ENCODE measurements around the gene ETV3.

Gene ETV3

DNA sequence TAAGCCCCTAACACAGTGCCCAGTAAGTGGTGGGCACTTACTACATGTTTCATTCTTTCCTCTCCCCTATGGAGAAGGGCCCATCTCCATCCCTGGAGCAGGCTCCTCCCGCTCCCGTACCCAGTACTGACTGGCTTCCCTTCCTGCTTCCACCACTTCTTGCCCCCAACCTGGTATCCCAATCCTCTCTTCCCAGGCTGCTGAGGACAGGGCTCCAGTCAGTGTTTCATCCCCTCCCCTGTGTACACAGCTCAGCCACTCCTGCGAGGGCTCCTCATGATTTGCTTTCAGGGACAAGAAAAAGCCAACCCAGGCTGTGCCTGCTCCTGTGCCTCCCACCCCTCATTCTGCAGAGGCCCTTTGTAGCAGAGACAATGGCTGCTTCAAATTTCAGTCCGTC, 20.8 kb upstream of the ETV3 start:
- DNase-seq = no peak

DNA sequence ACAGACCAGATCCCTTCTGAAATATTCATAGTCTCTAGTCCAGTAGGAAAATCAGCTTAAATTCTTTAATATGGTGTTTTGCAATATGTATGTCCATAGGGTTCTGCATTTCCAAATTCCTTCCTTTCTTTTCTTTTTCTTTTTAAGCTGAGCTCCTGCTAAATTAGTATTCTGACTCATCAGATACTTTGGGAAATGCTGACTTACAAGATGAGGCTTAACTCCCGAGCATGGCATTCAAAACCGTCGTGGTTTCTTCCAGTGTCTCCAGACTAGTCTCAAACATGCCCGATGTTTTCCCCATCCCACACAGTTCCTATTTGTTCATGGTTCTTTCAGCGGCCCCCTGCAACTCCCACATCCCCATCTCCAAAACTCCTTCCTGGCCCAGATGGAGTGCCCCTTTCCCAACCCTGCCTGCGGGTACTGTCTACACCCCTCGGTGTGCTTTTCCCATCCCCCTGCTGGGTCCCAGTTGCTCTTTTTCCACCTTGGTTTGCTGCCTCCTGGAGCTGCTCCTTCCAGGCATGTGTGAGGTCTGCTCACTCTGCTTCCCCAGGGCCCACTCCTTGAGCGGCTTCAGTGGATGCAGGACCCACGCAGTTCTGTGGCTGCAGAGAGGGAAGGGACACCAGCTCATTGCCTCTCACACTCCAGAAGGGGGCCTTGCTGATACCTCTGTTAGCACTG, 19.5 kb upstream of the ETV3 start:
- no peak for DNase-seq

DNA sequence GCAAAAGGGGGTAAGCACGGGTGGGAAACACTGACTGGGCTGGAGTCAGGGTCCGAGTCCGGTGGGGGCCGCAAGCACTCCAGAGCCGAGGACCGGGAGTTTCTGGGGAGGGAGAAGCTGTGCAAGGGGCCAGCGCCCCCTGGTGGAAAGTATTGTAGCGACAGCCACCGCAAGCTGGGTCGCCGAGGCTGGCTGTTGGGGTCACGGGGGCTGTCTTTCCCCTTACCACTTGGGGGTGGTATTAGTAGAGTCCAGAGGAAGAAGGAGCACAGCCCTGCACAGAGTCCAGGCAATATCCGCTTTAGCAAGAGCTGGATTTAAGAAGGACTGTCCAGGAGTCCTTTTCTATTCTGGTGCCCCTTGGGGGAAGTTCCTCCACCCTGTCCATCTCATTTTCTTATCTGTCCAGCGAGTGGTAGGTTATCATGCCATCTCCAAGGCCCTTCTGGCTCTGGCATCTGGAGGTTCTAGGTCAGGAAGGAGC, 17.9 kb upstream of the ETV3 start:
- peak; percentile 84 for DNase-seq

DNA sequence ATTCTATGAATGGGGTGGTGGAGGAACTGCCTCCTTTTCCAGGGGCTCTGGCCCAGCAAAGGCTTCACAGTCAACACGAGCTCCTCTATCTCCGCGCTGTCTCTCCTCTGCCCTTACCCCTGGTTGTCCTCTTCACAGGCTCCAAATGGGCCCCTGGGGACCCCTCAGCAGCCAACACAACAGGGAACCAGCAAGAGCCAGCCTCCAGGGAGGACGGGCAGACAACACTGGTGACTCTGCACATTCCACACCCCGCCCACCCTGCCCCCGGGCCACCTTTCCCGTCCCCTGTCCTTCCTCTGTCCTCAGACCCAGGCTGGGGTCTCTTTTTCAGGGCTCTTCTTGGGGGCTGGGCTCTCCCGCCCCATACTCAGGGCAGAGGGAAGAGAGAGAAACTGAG, 17.5 kb upstream of the ETV3 start:
- peak; percentile 29 for DNase-seq

- peak; percentile 91 for DNase-seq
Measured at GRCh38 chr1:157154940-157155514, 16.8 kb upstream of the ETV3 start.

- no peak for DNase-seq
Measured at GRCh38 chr1:157154291-157154690, 16.1 kb upstream of the ETV3 start.

GRCh38 chr1:157153746-157154145, 15.6 kb upstream of the ETV3 start:
- no peak for DNase-seq

DNA sequence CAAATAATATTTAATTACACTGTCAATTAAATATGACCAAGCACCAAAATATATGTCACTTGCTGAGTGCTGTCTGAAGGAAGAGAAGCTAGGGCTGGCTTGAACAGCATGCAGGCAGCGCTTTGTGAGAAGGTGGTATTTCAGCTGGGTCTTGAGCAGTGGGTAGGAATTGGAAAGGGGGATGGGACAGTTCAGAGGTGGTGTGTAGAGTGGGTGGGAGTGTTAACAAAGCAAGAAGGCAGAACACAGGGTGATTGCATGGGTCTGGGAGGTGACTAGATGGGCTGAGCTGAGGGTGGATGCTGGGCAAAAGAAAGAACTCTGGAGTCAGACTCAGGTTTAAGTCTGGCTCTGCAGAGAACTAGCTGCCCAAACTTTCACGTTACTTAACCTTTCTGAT, 14.3 kb upstream of the ETV3 start:
- DNase-seq = no peak

- DNase-seq = peak; percentile 11
Measured at GRCh38 chr1:157151506-157151905, 13.3 kb upstream of the ETV3 start.

- peak; percentile 27 for DNase-seq
Measured at GRCh38 chr1:157151073-157151472, 12.9 kb upstream of the ETV3 start.

DNA sequence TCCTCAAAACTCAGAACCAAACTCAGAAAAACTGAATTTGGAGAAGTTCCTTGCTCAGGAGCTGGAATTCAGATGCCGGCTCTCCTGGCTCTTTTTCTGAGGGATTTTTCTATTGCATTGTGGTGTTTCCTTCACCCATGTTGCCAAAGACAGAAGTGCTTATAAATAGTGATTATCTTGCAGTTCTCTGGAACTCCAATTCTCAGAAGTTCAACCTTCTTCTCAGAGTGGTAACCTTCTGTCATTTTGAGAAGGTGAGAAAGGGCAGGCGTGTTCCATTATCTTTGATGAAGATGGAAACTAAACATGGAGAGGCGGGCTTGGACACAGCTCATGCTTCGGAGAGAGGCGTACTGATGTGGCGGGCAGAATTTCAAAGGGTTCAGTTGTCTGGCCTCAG, 12.4 kb upstream of the ETV3 start:
- no peak for DNase-seq

GRCh38 chr1:157147906-157148700, 9.9 kb upstream of the ETV3 start:
- peak; percentile 29 for DNase-seq

GRCh38 chr1:157147037-157147436, 8.8 kb upstream of the ETV3 start:
- DNase-seq = no peak

DNA sequence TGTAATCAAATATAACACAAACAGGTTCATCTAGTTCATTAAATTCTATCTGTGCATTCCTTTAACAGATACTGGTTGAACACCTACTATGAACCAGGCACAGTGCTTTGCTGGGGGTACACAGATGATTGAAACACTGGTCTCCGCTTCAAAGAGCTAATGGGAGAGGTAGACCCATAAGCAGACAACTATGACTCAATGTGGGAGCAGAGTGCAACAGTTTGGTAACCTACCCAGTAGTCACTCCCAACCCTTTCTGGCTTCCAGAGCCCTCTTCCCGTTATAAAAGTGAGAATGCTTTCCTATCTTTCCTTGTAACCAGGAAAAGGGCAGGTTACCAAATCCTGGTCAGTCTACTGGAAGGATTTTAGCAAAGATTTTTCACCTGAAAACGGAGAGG, 8.0 kb upstream of the ETV3 start:
- no peak for DNase-seq

DNA sequence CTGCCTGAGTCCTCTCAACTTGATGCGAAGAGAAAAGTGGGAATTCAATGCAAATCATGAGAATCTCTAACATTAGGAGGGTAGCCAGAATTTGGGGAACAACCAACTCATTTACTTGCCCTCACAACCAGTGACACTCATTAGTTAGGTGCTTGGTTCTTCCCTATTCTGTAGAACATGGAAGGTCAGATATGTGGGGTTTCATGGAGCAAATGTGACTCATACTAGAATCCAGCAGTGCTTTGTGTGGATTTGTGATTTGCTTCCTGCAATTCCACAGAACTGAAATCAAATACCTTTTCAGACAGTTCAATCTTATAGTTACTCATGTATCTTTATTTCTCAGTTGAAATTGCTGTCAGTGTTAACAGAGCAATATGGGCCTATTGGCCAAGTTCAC, 6.9 kb upstream of the ETV3 start:
- no peak for DNase-seq

- no peak for DNase-seq
Measured at GRCh38 chr1:157144509-157144908, 6.3 kb upstream of the ETV3 start.

GRCh38 chr1:157142765-157143423, 4.7 kb upstream of the ETV3 start:
- DNase-seq = no peak

GRCh38 chr1:157142201-157142600, 4.0 kb upstream of the ETV3 start:
- DNase-seq = no peak

- no peak for DNase-seq
Measured at GRCh38 chr1:157141212-157141855, 3.1 kb upstream of the ETV3 start.

GRCh38 chr1:157140063-157140588, 1.9 kb upstream of the ETV3 start:
- no peak for DNase-seq

GRCh38 chr1:157139052-157139715, 989 bp upstream of the ETV3 start:
- DNase-seq = no peak
